OCI-M2 (cell line): Measurements from ENCODE around the gene NUP93.
"Not testable (repeated sequence)": the region's sequence is repeated elsewhere in the genome, so short reads cannot be mapped to it uniquely, and the experiment has no call there.

Experiments used
- DNase-seq: peaks from one replicate; lab custom pipeline; 2025; ENCODE audit not compliant: unreplicated experiment; lab: John Stamatoyannopoulos, UW

The NUP93 gene

GRCh38 chr16:56774016-56774680, 44.2 kb downstream of the NUP93 start:
- no peak for DNase-seq

- DNase-seq = no peak
These were observed 45.2 kb downstream of the NUP93 start for GRCh38 chr16:56775162-56775561.

- DNase-seq = no peak
These were observed 46.6 kb downstream of the NUP93 start for GRCh38 chr16:56776562-56776961.

- no peak for DNase-seq
These were observed 47.1 kb downstream of the NUP93 start for GRCh38 chr16:56777001-56777400.

GRCh38 chr16:56777482-56777881, 47.6 kb downstream of the NUP93 start:
- no peak for DNase-seq

- DNase-seq = no peak
These were observed 50.0 kb downstream of the NUP93 start for GRCh38 chr16:56779906-56780305.

GRCh38 chr16:56780646-56781045, 50.7 kb downstream of the NUP93 start:
- no peak for DNase-seq

- no peak for DNase-seq
These were observed 51.6 kb downstream of the NUP93 start for GRCh38 chr16:56781528-56781961.

GRCh38 chr16:56783344-56783743, 53.4 kb downstream of the NUP93 start:
- no peak for DNase-seq

- no peak for DNase-seq
These were observed 55.4 kb downstream of the NUP93 start for GRCh38 chr16:56785317-56785716.

- no peak for DNase-seq
These were observed 57.2 kb downstream of the NUP93 start for GRCh38 chr16:56787167-56787566.

GRCh38 chr16:56788435-56788834, 58.5 kb downstream of the NUP93 start:
- DNase-seq = no peak

- DNase-seq = no peak
These were observed 59.4 kb downstream of the NUP93 start for GRCh38 chr16:56789360-56789759.

- no peak for DNase-seq
These were observed 63.0 kb downstream of the NUP93 start for GRCh38 chr16:56792967-56793366.

GRCh38 chr16:56793492-56793891, 63.6 kb downstream of the NUP93 start:
- no peak for DNase-seq

- DNase-seq = no peak
These were observed 65.1 kb downstream of the NUP93 start for GRCh38 chr16:56795011-56795410.

- DNase-seq = not testable (repeated sequence)
These were observed 67.1 kb downstream of the NUP93 start for GRCh38 chr16:56797038-56797437.

GRCh38 chr16:56797861-56798260, 67.9 kb downstream of the NUP93 start:
- DNase-seq = no peak

GRCh38 chr16:56798955-56799354, 69.0 kb downstream of the NUP93 start:
- DNase-seq = no peak

GRCh38 chr16:56800355-56800754, 70.4 kb downstream of the NUP93 start:
- DNase-seq = no peak

GRCh38 chr16:56801762-56802161, 71.8 kb downstream of the NUP93 start:
- DNase-seq = no peak

- no peak for DNase-seq
These were observed 77.2 kb downstream of the NUP93 start for GRCh38 chr16:56807011-56807675.

- DNase-seq = not testable (repeated sequence)
These were observed 77.7 kb downstream of the NUP93 start for GRCh38 chr16:56807676-56808067.
